Measurements from ENCODE around the gene ZNF143. TPM values are rescaled to one million over a fixed set of nuclear protein-coding genes. Genes with fewer than 3 reads are reported as not detected.

Gene ZNF143
- total and polyA plus RNA-seq, 7 donors = 13.2 to 48.4 (median 20.2) TPM

DNA sequence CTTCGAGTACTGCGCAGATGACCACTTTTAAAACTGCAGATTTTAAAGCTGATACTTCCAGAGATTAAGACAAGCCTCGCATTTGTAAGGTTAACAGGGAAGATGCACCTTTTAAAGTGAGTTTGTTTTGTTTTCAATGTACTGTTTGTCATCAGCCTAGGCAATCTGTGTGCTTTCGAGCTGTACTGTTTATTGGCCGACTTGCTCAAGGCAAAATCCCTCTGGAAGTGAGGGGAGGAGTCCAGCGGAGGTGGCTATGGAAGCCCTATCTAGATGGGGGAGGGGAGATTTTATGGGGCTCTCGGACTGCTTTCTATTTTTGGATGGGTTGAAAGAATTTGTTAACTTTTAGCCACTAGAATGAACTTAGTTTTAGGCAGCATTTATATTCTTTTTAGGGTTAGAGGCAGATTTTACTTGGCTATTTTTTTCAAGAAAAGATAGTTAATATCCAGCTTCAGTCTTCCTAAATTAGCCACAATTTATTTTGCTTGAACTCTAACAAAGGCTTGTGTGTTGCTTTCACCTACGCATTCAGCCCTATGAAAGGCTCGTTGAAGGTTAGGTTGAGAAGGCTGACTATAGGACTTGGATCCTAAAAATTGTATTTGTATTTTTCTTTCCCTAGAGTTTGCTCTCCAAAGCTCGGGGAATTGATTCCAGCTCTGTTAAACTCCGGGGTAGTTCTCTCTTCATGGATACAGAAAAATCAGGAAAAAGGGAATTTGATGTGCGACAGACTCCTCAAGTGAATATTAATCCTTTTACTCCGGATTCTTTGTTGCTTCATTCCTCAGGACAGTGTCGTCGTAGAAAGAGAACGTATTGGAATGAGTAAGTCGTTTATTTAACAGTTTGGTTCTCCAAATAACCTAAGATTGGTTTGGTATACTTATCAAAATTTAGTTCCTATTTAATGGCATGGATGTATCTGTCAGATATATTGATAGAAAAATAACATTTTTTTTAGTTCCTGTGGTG is 114.7 kb downstream of the ZNF143 start:
- intact Hi-C loops (cut with DNase I) = loop anchor here (2.0 kb wide), 2 partner anchors 37 to 115 kb away; partner anchors contain the start of gene ZNF143
- no peaks in the 10 kb centered on the region for H3K36me3 ChIP-seq
- 2 to 16% methylated on average over 17 of the region's 17 CpGs for WGBS, 2 donors
- no peaks in the 10 kb centered on the region for H3K27me3 ChIP-seq
- peak; percentile 90 for DNase-seq
- TF ChIP-seq POLR2A (IDR thresholded peaks at IDR 0.05) = peak; percentile 73 to 85
- TF ChIP-seq, protein P1, sequence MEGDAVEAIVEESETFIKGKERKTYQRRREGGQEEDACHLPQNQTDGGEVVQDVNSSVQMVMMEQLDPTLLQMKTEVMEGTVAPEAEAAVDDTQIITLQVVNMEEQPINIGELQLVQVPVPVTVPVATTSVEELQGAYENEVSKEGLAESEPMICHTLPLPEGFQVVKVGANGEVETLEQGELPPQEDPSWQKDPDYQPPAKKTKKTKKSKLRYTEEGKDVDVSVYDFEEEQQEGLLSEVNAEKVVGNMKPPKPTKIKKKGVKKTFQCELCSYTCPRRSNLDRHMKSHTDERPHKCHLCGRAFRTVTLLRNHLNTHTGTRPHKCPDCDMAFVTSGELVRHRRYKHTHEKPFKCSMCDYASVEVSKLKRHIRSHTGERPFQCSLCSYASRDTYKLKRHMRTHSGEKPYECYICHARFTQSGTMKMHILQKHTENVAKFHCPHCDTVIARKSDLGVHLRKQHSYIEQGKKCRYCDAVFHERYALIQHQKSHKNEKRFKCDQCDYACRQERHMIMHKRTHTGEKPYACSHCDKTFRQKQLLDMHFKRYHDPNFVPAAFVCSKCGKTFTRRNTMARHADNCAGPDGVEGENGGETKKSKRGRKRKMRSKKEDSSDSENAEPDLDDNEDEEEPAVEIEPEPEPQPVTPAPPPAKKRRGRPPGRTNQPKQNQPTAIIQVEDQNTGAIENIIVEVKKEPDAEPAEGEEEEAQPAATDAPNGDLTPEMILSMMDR (IDR thresholded peaks at IDR 0.05) = no peak
- TF ChIP-seq POLR2AphosphoS5 (IDR thresholded peaks at IDR 0.05) = peak; percentile 85 to 98 (median 95)
- TF ChIP-seq EP300 (IDR thresholded peaks at IDR 0.05) = no peak
- no peaks in the 10 kb centered on the region for H3K9me3 ChIP-seq
- H3K27ac ChIP-seq = peak overlapping the region; percentile 95 to 99 (median 97)
- H3K4me3 ChIP-seq = peak overlapping the region; percentile 54 to 87 (median 86)
- H3K4me1 ChIP-seq = peaks cover 0 to 31% (median 20%) of the 10 kb centered on the region in 4 donors

DNA sequence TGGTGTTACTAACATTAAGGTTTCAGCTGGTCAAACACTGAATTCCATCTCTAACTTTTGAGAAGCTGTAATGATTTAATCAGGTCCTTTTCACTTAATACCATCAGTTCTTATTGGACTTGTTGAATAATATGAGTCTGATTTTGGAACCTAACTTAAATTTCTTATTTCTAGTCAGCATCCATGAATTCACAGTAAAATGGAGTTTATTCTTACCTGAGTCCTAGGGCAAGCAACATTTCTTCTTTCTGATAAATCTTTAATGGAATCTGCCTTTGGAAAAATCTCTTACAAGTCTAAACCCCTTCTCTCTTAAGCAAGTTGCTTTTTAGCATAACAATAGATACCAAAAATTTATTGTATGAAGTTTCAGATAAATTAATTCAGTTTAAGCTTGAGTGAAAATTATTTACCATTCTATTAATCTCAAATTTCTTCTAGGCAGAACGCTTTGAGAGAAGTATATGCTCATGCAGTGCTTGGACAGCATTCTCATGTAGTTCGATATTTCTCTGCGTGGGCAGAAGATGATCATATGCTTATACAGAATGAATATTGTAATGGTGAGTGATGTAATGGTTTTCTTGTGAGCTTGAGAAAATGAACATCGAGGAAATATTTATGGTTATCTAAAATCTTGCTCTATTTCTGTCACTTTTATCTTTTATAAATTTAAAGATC is 116.0 kb downstream of the ZNF143 start:
- H3K9me3 ChIP-seq = no peaks in the 10 kb centered on the region
- no peak for DNase-seq
- no peaks in the 10 kb centered on the region for H3K27me3 ChIP-seq
- peaks cover 0 to 31% (median 20%) of the 10 kb centered on the region in 4 donors for H3K4me1 ChIP-seq
- peaks cover 4 to 7% (median 6%) of the 10 kb centered on the region in 4 donors for H3K36me3 ChIP-seq
- 50 to 67% methylated on average over 4 of the region's 4 CpGs for WGBS, 2 donors
- TF ChIP-seq, protein P1 (IDR thresholded peaks at IDR 0.05) = no peak
- TF ChIP-seq POLR2A (IDR thresholded peaks at IDR 0.05) = no peak
- TF ChIP-seq POLR2AphosphoS5 (IDR thresholded peaks at IDR 0.05) = no peak
- TF ChIP-seq EP300 (IDR thresholded peaks at IDR 0.05) = no peak
- H3K27ac ChIP-seq = peak overlapping the region; percentile 95 to 99 (median 97)
- intact Hi-C loops (cut with DNase I) = loop anchor here (2.0 kb wide), 1 partner anchor 36 kb away; no protein-coding TSS in a partner anchor
- H3K4me3 ChIP-seq = peak overlapping the region; percentile 54 to 87 (median 86)

DNA sequence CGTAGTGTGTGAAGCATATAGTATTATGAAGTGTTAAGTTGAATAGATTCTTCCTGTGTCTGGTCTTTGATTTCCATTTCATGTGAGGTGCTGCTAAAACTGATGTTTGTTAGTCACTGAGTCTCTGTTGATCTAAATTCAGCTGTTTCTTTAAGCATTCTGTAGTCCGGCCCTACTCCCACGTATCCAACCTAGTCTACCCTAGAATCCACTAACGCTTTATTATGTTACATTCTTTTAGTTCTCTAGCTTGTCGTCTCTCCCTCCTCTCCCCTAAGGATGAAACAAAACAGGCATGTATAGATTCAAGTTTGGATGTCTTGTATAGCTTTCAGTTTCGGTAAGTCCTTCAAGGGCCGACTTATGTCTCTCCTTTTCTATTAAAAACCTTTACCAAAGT is 116.7 kb downstream of the ZNF143 start:
- no peak for DNase-seq

More for the DNA sequence above, 116.7 kb downstream of the ZNF143 start:
- peak overlapping the region; percentile 7 to 87 (median 86) for H3K4me3 ChIP-seq
- H3K27me3 ChIP-seq = no peaks in the 10 kb centered on the region
- H3K9me3 ChIP-seq = no peaks in the 10 kb centered on the region
- TF ChIP-seq POLR2AphosphoS5 (IDR thresholded peaks at IDR 0.05) (peak in 2 of 4 donors; percentile 3 to 33), POLR2A (IDR thresholded peaks at IDR 0.05) (no peak)
- peaks cover 0 to 29% (median 17%) of the 10 kb centered on the region in 4 donors for H3K4me1 ChIP-seq
- peaks cover 4 to 15% (median 13%) of the 10 kb centered on the region in 4 donors for H3K36me3 ChIP-seq
- intact Hi-C loops (cut with DNase I) = loop anchor here (2.0 kb wide), 1 partner anchor 35 kb away; no protein-coding TSS in a partner anchor
- peak overlapping the region; percentile 95 to 99 (median 97) for H3K27ac ChIP-seq
- WGBS, 2 donors = 54 to 58% methylated on average over 7 of the region's 7 CpGs

Small RNA genes within 50 kb of the gene (small RNA-seq; reads per million reads assigned to genes)
- 0 reads per million in 3 donors for gene RF01210
- 7.6 to 50.3 (median 34.3) reads per million in 3 donors for gene SNORA23

Other genes starting within 250 kb of the ZNF143 start
- 100 to 1,000 TPM in 1 of 4 donors, 10 to 100 TPM in 3; 89.2 to 130 (median 95.1) TPM for gene DENND5A, start 195.7 kb upstream of the ZNF143 start, total RNA-seq
- 10 to 100 TPM in 2 of 3 donors, 1 to 10 TPM in 1; 9.7 to 19.3 (median 19.2) TPM for gene DENND5A, start 195.7 kb upstream of the ZNF143 start, polyA plus RNA-seq
- gene TMEM41B, start 146.4 kb upstream of the ZNF143 start, total RNA-seq = 10 to 100 TPM; 20.3 to 22.2 (median 20.5) TPM
- gene TMEM41B, start 146.4 kb upstream of the ZNF143 start, polyA plus RNA-seq = 10 to 100 TPM in 1 of 3 donors, 1 to 10 TPM in 2; 6.5 to 20.8 (median 6.6) TPM
- 100 to 1,000 TPM; 121 to 180 (median 145) TPM for gene IPO7, start 76.4 kb upstream of the ZNF143 start, total RNA-seq
- gene IPO7, start 76.4 kb upstream of the ZNF143 start, polyA plus RNA-seq = 10 to 100 TPM; 21.3 to 34.3 (median 27.6) TPM
- gene WEE1, start 112.7 kb downstream of the ZNF143 start, total RNA-seq = 10 to 100 TPM; 32.4 to 38.8 (median 35.0) TPM
- 10 to 100 TPM in 2 of 3 donors, 1 to 10 TPM in 1; 8.4 to 11.1 (median 10.0) TPM for gene WEE1, start 112.7 kb downstream of the ZNF143 start, polyA plus RNA-seq
- gene SWAP70, start 203.1 kb downstream of the ZNF143 start, total RNA-seq = 10 to 100 TPM; 22.1 to 30.3 (median 28.6) TPM
- 10 to 100 TPM in 2 of 3 donors, 1 to 10 TPM in 1; 9.5 to 19.8 (median 10.8) TPM for gene SWAP70, start 203.1 kb downstream of the ZNF143 start, polyA plus RNA-seq

Data from sigmoid colon (tissue), 7 donors.